Activated B cell treated with CpG ODN at 0.5 μM for 24 hours (primary cell): ENCODE measurements around the gene PNMA1. TPM values are rescaled to one million over a fixed set of nuclear protein-coding genes. Genes with fewer than 3 reads are reported as not detected.
A peak's percentile ranks its signal among the peaks of the same experiment; 100 is the strongest.

Experiments used
- ATAC-seq: fragments of 200-7000 bp; cut with Tn5 transposase; one replicate; pipeline ENCODE4 v1.10.0; 2021; ENCODE audit warnings: low read depth, mild to moderate bottlenecking, moderate library complexity
- CTCF ChIA-PET: fragments of 350-600 bp; sonication (Branson Sonifier 250); formaldehyde crosslinking; loops from one replicate; lab custom pipeline; 2021; ENCODE audit warnings: antibody characterized with exemption; lab: Charles Lee
- POLR2A ChIA-PET: fragments of 350-600 bp; sonication (Branson Sonifier 250); formaldehyde crosslinking; loops from one replicate; lab custom pipeline; 2021; ENCODE audit warnings: antibody characterized with exemption; lab: Charles Lee
- DNase-seq: peaks from one replicate; pipeline ENCODE4 v3.0.0; 2022
- H3K27ac Mint-ChIP-seq: one replicate; pipeline ENCODE4 v1.8.0; 2020; ENCODE audit warnings: mixed read lengths
- H3K27me3 Mint-ChIP-seq: one replicate; pipeline ENCODE4 v1.8.0; 2021; ENCODE audit warnings: mixed read lengths
- H3K36me3 Mint-ChIP-seq: one replicate; pipeline ENCODE4 v1.8.0; 2021; ENCODE audit warnings: low read depth, mixed read lengths
- H3K4me1 Mint-ChIP-seq: one replicate; pipeline ENCODE4 v1.8.0; 2021; ENCODE audit warnings: mixed read lengths
- H3K4me3 Mint-ChIP-seq: one replicate; pipeline ENCODE4 v1.8.0; 2020; ENCODE audit warnings: mild to moderate bottlenecking, mixed read lengths
- H3K9me3 Mint-ChIP-seq: one replicate; pipeline ENCODE4 v1.8.0; 2020; ENCODE audit warnings: mixed read lengths
- intact Hi-C: fragments of 100-400 bp; cut with micrococcal nuclease; formaldehyde crosslinking; loops from one replicate; pipeline ENCODE4 v1.15.1; 2024
- total RNA-seq: library from RNA; stranded (reverse); gene quantifications from 2 replicates; pipeline ENCODE4 v1.2.3, GENCODE V29; 2022
- TF ChIP-seq, protein P1 (sequence below): fragments of 200-600 bp; IDR thresholded peaks from one replicate; pipeline ENCODE4 v1.8.0; 2022; ENCODE audit warnings: antibody characterized with exemption, mild to moderate bottlenecking

PNMA1 gene
- total RNA-seq, 1 donor from 2014 or later: 22.2 TPM

DNA sequence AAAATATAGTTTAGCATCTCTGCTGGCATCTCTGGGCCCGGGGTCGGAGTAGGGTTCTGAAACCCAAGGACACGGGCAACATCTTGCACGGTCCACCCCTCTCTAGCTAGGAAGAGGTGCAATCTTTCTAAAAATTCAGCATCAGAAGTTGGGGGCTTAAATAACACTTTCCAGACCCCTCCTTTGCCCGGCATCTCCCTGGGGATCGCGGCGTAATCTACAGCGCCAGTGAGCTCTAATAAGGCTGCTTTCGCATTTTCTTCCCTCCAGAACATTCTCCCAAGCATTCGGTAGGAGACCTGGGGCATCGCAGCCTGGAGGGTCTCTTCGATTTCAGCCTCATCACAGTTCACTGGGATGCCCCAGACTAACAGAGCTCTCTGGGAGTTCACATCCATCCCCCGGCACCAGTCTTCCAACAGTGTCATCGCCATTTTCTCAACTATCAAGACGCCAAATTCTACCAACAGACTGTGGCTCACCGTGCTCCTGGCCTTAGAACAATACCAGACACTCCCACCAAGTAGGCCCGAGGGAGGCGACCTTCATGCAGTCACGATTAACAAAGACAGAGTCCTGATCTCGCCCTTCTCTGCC, 880 bp downstream of the PNMA1 start:
- ChIA-PET POLR2A (interaction anchor here (1.3 to 2.2 kb wide), 7 partner anchors 13 to 101 kb away, joined by 3 to 10 read pairs (median 3); partner anchors contain the start of gene ACOT6), CTCF (interaction anchor here (1.0 to 2.9 kb wide), 2 partner anchors 15 to 205 kb away, joined by 3 to 9 read pairs; no protein-coding TSS in a partner anchor)
- no peaks in the 10 kb centered on the region for H3K9me3 Mint-ChIP-seq
- DNase-seq (no peak), ATAC-seq (no peak)
- TF ChIP-seq, protein P1, sequence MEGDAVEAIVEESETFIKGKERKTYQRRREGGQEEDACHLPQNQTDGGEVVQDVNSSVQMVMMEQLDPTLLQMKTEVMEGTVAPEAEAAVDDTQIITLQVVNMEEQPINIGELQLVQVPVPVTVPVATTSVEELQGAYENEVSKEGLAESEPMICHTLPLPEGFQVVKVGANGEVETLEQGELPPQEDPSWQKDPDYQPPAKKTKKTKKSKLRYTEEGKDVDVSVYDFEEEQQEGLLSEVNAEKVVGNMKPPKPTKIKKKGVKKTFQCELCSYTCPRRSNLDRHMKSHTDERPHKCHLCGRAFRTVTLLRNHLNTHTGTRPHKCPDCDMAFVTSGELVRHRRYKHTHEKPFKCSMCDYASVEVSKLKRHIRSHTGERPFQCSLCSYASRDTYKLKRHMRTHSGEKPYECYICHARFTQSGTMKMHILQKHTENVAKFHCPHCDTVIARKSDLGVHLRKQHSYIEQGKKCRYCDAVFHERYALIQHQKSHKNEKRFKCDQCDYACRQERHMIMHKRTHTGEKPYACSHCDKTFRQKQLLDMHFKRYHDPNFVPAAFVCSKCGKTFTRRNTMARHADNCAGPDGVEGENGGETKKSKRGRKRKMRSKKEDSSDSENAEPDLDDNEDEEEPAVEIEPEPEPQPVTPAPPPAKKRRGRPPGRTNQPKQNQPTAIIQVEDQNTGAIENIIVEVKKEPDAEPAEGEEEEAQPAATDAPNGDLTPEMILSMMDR: no peak
- intact Hi-C loops: loop anchor here (2.0 to 5.0 kb wide), 4 partner anchors 17 to 304 kb away; partner anchors contain the start of genes BBOF1, DNAL1, ENTPD5 and RIOX1
- no peaks in the 10 kb centered on the region for H3K27me3 Mint-ChIP-seq
- H3K36me3 Mint-ChIP-seq: peaks cover 38% of the 10 kb centered on the region
- H3K27ac Mint-ChIP-seq: peak overlapping the region; percentile 92
- peaks cover 25% of the 10 kb centered on the region for H3K4me1 Mint-ChIP-seq
- peak overlapping the region; percentile 95 for H3K4me3 Mint-ChIP-seq

GRCh38 chr14:73712540-73713180, 1.5 kb downstream of the PNMA1 start:
- ATAC-seq (no peak), DNase-seq (no peak)
- CTCF ChIA-PET: interaction anchor here (1.0 to 2.9 kb wide), 3 partner anchors 16 to 204 kb away, joined by 3 to 9 read pairs (median 4); no protein-coding TSS in a partner anchor

GRCh38 chr14:73712071-73712506, 2.1 kb downstream of the PNMA1 start:
- no peak for ATAC-seq
- CTCF ChIA-PET: interaction anchor here (1.1 to 2.9 kb wide), 2 partner anchors 16 to 114 kb away, joined by 4 to 9 read pairs; no protein-coding TSS in a partner anchor
- Mint-ChIP-seq H3K4me3 (peak overlapping the region; percentile 95), H3K36me3 (peaks cover 26% of the 10 kb centered on the region), H3K9me3 (no peaks in the 10 kb centered on the region), H3K4me1 (peaks cover 25% of the 10 kb centered on the region), H3K27me3 (no peaks in the 10 kb centered on the region), H3K27ac (peak overlapping the region; percentile 92)
- TF ChIP-seq, protein P1: no peak
- POLR2A ChIA-PET: interaction anchor here (0.8 to 2.0 kb wide), 2 partner anchors 8 to 16 kb away, joined by 5 to 9 read pairs; no protein-coding TSS in a partner anchor
- intact Hi-C loops: loop anchor here (2.0 to 5.0 kb wide), 4 partner anchors 15 to 305 kb away; partner anchors contain the start of genes BBOF1, DNAL1, ENTPD5 and RIOX1
- no peak for DNase-seq

More at GRCh38 chr14:73712540-73713180, 1.5 kb downstream of the PNMA1 start:
- peaks cover 32% of the 10 kb centered on the region for H3K36me3 Mint-ChIP-seq
- peak overlapping the region; percentile 92 for H3K27ac Mint-ChIP-seq
- peak overlapping the region; percentile 95 for H3K4me3 Mint-ChIP-seq
- intact Hi-C loops: loop anchor here (2.0 to 5.0 kb wide), 4 partner anchors 16 to 305 kb away; partner anchors contain the start of genes BBOF1, DNAL1, ENTPD5 and RIOX1
- POLR2A ChIA-PET: interaction anchor here (0.8 to 2.2 kb wide), 6 partner anchors 8 to 100 kb away, joined by 3 to 10 read pairs (median 4); partner anchors contain the start of gene ACOT6
- no peaks in the 10 kb centered on the region for H3K27me3 Mint-ChIP-seq
- no peaks in the 10 kb centered on the region for H3K9me3 Mint-ChIP-seq
- TF ChIP-seq, protein P1: no peak
- peaks cover 25% of the 10 kb centered on the region for H3K4me1 Mint-ChIP-seq

DNA sequence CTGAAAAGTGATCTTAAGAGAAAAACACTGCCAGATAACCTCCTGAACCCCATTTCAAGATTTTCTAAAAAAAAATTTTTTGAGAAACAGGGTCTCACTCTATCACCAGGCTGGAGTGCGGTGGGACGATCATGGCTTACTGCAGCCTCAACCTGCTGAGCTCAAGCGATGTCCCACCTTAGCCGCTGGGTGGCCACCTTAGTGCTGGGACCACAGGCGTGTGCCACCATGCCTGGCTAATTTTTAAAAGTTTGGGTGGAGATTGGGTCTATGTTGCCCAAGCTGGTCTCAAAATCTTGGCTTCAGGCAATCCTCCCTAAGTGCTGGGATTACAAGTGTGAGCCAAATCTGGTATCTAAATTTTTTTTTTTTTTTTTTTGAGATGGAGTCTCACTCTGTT, 3.4 kb downstream of the PNMA1 start:
- DNase-seq (no peak), ATAC-seq (no peak)
- peaks cover 16% of the 10 kb centered on the region for H3K36me3 Mint-ChIP-seq
- POLR2A ChIA-PET: no interaction called here
- intact Hi-C loops: loop anchor here (5.0 kb wide), 1 partner anchor 307 kb away; the partner anchor contains the start of genes BBOF1 and ENTPD5
- CTCF ChIA-PET: interaction anchor here (0.8 kb wide), 1 partner anchor 18 kb away, joined by 4 read pairs; no protein-coding TSS in a partner anchor
- no peaks in the 10 kb centered on the region for H3K27me3 Mint-ChIP-seq
- H3K27ac Mint-ChIP-seq: no peak overlapping the region
- H3K4me3 Mint-ChIP-seq: no peak overlapping the region
- H3K4me1 Mint-ChIP-seq: peaks cover 25% of the 10 kb centered on the region
- no peaks in the 10 kb centered on the region for H3K9me3 Mint-ChIP-seq
- TF ChIP-seq, protein P1: no peak
